GM18502 (cell line): Measurements from ENCODE around the gene FXYD3.
"Not testable (repeated sequence)": the region's sequence is repeated elsewhere in the genome, so short reads cannot be mapped to it uniquely, and the experiment has no call there.

Source experiments
- ATAC-seq: cut with Tn5 transposase; IDR thresholded peaks from one replicate; pipeline ENCODE4 v1.9.1; 2021; ENCODE audit warnings: mild to moderate bottlenecking; ENCODE audit not compliant: unreplicated experiment, poor library complexity

Gene FXYD3

DNA sequence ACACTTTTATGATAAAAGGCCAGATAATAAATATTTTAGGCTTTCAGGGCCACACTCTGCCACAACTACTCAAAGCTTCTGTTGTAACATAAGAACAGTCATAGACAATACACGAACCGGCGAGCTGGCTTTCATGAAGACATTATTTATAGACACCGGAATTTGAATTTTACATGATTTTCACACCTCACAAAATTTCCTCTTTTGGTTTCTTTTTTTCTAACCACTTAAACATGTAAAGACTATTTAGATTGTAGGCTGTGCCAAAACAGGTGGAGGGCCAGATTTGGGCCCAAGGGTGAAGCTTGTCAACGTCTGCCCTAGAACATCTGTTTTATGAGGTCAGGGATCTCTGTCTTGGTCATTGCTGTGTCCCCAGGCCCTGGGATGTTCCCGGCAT lies 29.7 kb upstream of the FXYD3 start:
- ATAC-seq: peak; percentile 56

DNA sequence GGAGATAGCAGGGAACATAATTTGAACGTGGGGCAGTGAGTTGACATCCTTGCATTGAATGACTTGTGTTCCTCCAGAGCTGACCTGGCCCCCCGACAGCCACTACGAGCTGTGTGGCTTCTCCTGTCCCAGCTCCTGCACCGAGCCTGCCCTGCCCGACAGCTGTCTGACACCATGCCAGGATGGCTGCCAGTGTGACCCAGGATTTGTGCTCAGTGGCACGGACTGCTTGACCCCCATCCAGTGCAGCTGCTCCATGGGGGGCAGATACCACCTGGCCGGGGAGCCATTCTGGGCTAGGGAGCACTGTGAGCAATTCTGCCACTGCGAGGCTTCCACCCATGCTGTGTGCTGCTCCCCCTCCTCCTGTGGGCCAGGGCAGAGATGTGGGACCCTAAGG lies 29.2 kb upstream of the FXYD3 start:
- no peak for ATAC-seq

DNA sequence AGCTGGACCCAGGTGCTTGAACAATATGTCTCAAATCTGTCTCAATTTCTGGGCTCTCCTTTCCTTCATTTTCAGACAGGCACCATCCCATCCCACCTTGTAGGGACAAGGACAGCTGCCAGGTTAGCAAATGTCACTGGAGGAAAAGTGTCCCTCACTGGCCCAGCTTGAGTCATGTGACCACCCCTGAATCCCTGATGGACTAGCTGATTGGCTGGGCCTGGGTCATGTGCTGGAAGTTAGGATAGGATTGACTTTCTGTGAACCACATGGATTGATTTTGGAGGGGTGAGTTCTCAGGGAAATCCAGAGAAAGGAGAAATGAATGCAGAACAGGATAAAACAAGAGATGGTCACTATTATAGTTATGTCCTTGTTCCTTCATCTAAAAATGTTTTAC lies 28.2 kb upstream of the FXYD3 start:
- ATAC-seq: no peak

DNA sequence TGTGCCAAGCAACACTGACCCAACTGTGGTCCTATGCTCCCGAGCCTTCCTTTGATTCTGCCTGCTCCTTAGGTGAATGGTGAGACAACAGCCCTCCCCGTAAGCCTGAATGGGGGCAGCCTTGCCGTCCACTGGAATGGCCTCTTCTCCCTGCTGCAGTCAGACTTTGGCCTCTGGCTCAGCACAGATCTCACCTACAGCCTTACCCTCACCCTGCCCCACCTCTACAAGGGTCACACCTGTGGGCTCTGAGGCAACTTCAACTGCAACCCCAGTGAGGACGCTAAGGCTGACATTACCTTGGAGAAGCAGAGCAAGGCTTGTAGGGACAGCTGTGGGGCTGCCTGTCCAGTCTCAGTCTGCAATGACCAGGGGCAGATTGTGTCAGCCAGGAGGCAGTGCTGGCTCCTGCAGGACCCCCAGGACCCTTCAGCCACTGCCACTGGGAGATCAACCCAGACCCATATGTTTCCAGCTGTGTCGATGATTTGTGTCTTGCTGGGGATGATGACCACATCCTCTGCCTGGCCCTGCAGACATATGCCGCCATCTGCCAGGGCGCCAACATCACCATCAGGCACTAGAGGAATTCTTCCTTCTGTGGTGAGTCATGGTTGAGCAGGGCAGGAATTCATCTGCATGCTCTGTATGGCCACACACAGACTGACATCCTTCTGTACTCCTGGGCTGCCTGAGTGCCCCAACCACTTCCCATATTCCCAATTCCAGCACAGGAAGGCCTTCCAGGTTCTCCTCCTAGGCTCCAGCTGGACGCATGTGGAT lies 27.3 kb upstream of the FXYD3 start:
- no peak for ATAC-seq

DNA sequence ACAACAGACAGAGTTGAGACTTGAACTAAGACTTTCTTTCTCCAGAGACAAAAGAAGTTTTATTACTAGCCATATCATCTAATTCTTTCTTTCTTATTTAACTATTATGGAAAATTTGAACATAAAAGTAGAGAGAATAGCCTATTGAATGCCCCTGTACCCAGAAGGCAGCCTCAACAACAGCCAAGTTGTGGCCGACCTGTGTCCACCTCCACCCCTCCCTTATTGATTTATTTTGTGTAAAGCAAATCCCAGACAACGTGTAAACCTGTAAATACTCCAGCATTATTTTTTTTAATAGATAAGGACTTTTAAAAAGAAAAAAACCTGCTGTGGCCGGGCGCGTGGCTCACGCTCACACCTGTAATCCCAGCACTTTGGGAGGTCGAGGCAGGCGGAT lies 26.1 kb upstream of the FXYD3 start:
- no peak for ATAC-seq

DNA sequence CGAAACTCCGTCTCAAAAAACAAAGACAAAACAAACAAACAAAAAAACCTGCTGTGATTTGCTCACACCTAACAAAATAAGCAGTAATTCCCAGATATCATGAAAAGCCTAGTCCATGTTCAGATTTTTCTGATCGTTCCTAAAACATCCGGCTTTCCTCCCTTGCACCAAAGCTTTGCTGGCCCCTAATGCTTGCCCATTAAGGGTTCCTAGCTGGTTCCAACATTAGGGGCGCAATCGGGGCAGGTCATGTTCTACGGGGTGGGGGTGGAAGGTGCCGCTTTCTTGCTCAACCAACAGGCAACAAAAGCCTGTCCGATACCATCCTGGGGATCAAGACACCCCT lies 25.5 kb upstream of the FXYD3 start:
- ATAC-seq: no peak

DNA sequence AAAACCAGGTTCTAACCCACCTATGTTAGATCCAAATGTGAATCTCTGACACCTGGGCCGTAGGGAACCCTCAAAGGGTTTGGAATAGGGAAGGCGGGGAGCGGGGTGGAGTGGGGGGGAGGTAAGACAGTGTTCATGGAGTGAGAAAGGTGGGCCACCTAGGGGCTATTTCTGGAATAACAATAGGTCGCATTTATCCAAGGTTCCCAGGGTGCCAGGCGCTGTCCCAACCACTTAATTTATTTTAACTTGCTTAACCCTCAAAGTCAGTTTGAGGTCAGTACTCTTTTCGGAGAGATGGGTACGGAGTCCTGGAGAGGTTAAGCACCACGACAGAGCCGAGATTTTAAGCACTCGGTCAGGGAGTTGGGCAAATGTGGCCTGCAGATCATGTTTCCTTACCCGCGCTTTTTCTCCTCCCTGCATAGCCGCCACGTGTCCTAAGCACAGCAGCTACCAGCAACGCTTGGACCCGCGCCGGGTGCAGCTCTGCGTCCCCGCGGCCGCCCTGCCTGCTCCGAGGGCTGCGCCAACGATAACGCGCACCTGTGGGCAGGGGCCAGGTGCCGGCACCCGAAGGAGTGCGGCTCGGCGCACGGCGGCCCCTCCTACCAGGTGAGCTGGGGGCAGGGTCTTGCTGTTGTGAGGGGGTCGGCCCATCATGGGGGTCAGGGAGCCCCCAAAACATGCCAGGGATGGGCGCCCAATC lies 25.0 kb upstream of the FXYD3 start:
- ATAC-seq: no peak

DNA sequence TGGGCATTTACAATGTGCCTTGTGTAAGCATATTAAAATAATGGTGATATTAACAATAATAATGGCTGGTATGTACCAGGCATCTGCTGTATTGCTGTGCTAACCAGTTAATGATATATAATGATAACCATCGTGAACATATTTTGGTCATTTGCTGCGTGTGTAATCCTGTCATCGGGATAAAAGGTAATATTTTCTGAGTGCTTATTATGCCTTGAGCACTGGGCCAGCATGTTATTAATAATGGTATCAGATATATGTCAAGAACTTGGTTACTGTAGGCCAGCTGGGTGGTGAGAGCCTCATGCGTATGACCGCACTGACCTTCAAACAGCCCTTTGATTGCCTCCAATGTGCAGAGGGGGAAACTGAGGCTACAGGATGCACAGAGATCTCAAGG lies 22.2 kb upstream of the FXYD3 start:
- no peak for ATAC-seq

DNA sequence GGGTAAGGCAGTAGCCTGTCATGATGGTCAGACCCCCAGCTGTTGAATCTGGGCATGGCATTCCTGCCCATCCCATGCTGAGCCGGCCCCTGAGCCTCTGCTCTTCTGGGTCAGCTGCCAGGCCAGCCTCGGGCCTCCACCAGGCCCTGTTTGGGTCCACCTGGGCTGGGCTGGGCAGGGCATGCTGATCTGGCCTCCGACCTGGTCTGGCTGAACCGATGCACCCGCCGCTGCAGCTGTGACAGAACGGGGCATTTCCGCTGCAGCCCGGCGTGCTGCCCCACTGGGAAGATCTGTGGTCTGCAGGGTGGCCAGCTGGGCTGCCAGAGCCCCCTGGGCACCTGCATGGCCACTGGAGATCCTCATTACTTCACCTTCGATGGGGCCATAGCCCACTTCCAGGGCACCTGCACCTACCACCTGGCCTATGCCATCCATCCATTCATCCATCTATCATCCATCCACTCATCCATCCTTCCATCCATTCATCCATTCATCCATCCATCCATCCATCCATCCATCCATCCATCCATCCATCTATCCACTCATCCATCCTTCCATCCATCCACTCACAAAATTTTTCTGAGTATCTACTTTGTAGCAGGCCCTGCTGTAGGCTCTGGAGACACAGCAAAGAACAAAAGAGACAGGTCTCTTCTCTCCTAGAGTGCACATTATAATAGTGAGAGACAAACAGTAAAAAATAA lies 21.5 kb upstream of the FXYD3 start:
- ATAC-seq: no peak

DNA sequence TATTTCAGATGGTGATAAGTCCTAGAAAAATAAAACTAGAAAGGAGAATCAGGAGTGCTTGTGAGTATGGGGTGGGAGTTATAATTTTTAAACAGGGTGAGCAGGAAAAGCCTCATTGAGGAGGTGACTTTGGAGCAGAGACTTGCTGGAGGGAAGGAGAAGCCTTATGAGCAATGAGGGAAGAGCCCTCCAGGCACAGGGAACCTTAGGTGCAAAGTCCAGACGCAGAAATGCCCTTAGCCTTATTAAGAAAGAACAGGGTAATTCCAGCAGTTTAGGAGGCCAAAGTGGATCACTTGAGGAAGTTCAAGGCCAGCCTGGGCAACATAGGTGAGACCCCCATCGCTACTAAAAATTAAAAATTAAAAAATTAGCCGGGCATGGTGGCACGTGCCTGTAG lies 21.0 kb upstream of the FXYD3 start:
- ATAC-seq: no peak

DNA sequence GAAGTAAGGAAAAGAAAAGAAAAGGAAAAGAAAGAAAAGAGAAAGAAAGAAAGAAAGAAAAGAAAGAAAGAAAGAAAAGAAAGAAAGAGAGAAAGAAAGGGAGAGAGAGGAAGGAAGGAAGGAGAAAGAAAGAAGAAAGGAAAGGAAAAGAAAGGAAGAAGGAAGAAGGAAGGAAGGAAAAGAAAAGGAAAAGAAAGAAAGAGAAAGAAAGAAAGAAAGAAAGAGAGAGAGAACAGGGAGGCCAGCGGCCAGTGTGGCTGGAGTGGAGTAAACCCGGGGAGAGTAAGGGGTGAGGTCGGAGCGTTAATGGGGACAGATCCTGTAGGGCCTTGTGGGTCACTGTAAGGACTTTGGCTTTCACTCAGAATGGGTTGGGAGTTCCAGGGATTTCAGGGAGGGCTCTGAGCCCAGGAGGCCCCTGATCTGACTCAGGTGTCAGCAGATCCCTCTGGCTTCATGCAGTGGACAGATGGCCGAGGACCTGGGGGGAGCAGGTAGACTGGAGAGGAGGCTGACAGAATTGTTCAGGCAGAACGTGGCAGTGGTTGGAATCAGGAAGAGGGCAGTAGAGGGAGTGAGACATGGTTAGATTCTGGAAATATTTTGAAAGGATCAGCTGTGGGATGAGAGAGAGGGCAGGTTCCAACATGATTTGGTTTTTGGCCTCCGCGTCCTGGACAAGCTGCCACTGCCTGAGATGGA lies 19.8 kb upstream of the FXYD3 start:
- ATAC-seq: no peak

DNA sequence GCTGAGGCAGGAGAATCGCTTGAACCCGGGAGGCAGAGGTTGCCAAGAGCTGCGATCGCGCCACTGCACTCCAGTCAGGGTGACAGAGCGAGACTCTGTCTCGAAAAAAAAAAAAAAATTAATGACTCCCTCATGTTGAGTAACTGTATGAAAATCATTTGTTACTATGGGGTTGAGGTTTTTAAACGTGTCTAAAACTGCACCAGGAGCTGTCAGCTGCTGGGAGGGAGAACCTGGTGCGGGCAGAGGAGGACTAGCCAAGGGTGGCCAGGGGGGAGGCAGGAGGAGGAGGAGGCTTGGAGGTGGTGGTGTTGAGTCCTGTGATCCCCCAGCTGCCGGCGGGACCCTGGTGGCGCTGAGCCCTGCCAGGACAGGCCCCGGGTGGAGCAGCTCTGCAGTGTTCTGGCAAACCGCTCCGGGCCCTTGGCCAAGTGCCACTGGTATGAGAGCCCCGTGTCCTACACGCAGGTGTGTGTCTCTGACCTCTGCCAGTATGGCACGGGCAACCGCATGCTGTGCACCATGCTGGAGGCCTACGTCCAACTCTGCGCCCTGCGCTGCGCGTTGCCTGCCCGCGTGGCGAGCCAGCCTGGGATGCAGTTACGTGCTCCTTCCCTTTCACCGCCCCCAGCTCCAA lies 17.1 kb upstream of the FXYD3 start:
- ATAC-seq: no peak

DNA sequence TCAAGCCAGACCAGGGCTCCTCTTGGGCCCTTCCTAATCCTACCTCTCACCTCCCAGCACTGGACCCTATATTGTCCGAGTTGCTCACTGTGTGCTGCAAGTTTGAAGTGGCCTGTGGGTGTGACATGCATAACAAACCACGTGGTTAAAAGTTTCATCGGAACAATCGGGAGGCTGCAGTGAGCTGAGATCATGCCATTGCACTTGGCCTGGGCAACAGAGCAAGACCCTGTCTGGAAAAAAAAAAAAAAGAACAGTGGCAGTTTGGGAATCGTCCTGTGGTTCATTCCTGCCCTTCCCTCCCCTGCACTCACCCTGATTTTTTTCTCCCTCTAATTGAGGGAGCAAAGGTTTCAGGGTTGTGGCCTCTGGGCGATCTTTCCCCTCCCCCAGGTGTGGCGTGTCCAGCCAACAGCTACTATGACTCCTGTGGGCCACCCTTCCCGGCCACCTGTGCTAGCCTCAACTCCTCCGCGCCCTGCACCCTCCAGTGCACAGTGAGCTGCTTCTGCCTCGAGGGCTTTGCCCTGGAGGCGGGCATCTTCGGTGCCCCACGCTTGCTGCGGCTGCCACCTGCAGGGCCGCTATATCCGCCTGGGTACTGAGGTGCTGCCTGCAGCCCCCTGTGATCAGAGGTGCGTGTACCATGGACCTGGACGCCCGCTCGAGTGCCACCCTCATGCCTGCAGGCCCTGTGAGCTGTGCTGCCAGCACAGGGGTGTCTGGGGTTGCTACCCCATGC lies 16.3 kb upstream of the FXYD3 start:
- ATAC-seq: no peak

DNA sequence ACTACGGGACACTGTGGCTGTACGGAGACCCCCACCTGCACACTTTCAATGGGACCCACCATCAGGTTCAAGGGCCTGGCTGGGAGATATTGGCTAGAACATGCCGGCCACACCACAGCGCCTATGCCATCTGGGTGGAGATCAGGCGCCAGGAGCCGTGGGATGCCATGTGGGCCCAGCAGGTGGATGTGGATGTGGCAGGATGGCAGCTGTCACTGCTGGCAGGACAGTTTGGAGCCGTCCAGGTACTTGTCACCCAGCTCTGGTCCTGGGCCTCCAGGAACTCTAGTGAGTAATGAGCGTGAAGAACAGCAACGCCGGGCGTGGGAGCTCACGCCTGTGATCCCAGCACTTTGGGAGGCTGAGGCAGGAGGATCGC lies 15.7 kb upstream of the FXYD3 start:
- ATAC-seq: no peak

DNA sequence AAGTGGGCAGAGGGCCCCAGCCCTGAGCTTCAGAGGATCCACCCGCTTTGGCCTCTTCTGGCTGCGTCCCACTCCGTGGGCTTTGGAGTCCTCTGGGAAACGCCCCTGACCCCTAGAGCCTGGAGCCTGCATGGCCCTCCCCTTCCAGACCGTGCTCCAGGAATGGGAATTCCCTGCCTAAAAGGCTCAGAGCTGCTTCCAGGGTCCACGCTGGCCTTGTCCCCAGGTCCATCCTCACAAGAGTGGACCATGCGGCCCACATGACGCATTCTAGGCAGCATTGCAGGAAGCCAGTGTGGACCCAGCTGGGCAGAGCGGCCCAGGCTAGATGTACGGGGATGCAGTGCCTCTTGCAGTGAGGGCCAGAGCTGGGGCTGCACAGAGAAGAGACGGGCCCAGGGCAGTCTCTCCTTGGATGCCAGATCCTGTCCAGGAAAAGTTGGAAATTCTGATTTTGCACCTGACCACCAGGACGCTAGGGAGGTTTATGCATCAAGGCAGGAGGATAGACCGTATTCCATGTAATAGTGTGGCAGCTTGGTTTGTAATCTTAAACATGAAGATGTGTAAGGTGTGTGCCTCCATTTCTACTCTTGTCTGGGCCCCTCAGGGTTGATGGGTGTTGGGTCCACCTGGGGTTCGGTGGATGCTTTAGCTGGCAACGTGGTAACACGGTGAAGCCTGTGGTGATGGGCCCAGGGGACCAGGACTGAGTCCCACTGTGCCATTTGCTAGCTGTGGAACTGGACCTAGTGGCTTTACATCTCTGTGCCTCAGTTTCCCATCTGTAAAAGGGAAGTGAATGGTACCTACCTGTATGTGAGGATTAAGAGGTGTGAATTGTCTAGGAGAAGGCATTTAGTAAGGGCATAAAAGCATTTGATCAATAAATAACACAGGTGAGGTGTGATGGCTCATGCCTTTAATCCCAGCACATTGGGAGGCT lies 14.8 kb upstream of the FXYD3 start:
- ATAC-seq: no peak

DNA sequence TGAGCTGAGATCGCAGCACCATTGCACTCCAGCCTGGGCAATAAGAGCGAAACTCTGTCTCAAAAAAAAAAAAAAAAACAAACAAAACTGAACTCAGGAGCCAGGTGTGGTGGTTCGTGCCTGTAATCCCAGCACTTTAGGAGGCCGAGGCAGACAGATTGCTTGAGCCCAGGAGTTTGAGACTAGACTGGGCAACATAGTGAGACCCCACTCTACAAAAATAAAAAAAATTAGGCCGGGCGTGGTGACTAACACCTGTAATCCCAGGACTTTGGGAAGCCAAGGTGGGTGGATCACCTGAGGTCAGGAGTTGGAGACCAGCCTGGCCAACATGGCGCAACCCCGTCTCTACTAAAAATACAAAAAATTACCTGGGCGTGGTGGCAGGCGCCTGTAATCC lies 13.7 kb upstream of the FXYD3 start:
- ATAC-seq: not testable (repeated sequence)

DNA sequence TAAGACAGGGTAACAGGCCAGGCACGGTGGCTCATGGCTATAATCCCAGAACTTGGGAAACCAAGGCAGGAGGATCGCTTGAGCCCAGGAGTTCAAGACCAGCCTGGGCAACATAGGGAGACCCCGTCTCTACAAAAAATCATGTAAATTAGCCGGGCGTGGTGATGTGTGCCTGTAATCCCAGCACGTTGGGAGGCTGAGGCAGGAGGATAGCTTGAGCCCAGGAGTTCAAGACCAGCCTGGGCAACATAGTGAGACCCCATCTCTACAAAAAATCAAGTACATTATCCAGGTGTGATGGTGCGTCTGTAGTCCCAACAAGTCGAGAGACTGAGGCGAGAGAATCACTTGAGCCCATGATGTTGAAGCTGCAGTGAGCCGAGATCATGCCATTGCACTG lies 12.0 kb upstream of the FXYD3 start:
- ATAC-seq: not testable (repeated sequence)

DNA sequence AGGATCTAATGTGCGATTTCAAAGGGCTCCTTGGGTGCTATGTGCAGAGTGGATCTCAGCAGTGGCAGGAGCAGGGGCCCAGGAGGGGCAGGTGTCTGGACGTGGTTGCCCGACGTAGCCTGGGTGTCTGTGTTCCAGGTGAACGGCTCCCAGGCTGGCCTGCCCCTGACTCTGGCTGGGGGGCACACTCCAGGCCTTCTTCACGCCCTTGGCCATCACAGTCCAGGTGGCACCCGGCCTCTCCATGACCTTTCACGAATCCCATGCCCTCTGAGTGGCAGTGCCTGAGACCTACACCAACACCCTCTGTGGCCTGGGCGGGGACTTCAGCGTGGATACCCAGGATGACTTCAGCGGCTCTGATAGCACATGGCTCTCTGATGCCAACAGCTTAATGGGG lies 11.3 kb upstream of the FXYD3 start:
- ATAC-seq: no peak

DNA sequence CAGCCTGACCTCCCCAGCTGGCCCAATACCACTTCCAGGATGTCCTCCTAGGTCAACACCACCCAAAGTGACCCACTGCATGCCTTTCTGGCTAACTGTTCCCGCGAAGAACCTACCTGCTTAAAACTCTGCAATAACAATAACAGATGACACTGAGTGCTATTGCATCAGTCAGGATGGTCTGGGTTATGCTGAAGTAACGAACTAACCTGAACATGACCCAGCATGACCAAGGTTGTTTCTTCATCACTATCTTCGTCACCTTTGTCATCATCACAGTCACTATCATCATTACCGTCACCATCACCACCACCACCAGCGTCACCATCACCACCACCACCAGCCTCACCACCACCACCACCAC lies 10.6 kb upstream of the FXYD3 start:
- ATAC-seq: no peak
